GM21619 (cell line): Measurements from ENCODE around the gene PXN.
"Not testable (repeated sequence)": the region's sequence is repeated elsewhere in the genome, so short reads cannot be mapped to it uniquely, and the experiment has no call there.

Experiments used
- ATAC-seq: cut with Tn5 transposase; IDR thresholded peaks from one replicate; pipeline ENCODE4 v1.9.1; 2021; ENCODE audit not compliant: unreplicated experiment

PXN gene

DNA sequence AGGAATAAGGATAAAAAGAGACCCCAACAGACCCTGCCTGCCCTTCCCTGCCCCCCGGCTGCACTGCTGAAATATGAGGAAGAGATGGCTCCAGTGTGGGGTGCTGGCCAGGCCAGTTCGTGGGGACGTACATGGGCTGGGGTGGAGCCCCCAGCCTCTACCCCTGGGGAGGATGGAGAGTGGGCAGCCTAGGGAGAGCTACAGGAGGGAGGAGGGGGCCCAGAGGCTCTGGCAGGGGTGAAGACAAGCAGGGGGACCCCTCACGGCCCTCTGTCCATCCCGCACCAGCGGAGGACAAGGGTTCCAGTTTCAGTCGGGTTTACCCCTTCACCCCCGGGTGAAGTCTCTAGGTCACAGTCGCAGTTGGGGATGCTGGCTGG, 53.6 kb downstream of the PXN start:
- ATAC-seq = no peak

GRCh38 chr12:120211243-120211903, 54.2 kb downstream of the PXN start:
- no peak for ATAC-seq

- no peak for ATAC-seq
Measured at GRCh38 chr12:120209851-120210250, 55.7 kb downstream of the PXN start.

- no peak for ATAC-seq
Measured at GRCh38 chr12:120207227-120207626, 58.3 kb downstream of the PXN start.

DNA sequence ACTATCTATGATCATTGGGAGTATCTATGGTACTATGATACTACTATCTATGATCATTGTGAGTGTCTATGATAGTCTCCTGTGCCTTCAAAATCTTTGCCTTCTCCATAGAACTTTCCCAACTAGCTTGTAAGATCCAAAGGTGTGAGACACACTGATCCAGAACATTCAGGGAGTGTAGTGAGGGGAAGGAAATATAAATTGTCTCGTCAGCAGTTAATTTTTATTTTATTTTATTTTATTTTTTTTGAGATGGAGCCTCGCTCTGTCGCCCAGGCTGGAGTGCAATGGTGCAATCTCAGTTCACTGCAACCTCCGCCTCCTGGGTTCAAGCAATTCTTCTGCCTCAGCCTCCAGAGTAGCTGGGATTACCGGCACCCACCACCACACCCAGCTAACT, 58.7 kb downstream of the PXN start:
- ATAC-seq = not testable (repeated sequence)

DNA sequence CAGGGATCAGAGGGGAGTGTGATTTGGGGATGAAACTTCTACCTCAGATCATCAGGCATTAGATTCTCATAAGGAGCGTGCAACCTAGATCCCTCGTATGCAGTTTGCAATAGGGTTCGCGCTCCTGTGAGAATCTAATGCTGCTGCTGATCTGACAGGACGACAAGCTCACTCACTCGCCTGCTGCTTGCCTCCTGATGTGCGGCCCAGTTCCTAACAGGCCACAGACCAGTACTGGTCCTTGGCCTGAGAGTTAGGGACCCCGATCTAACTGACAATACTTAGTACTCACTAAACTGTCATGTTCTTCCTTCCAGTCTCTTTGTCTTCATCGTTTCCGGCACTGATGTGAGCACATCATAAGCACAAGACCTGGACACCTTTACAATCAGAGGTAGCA, 59.3 kb downstream of the PXN start:
- no peak for ATAC-seq

- ATAC-seq = no peak
Measured at GRCh38 chr12:120204171-120204570, 61.4 kb downstream of the PXN start.

DNA sequence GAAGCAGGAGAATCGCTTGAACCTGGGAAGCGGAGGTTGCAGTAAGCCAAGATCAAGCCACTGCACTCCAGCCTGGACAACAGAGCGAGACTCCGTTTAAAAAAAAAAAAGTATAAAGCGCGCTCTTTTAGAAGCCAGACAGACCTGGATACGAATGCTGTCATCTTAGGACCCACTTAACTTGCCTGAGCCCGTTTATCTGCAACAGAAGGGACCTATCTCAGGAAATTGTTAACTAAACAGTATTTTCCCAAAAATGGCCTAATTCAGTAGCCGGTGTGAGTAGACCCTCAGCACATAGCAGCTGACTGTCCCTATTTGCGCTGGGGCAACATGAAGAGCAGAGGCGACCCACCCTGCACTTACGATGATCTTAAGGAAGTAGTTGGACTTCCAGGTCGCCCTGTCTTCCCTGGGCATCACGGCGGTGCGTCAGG, 65.1 kb downstream of the PXN start:
- ATAC-seq = no peak

- no peak for ATAC-seq
Measured at GRCh38 chr12:120199595-120200306, 65.8 kb downstream of the PXN start.

DNA sequence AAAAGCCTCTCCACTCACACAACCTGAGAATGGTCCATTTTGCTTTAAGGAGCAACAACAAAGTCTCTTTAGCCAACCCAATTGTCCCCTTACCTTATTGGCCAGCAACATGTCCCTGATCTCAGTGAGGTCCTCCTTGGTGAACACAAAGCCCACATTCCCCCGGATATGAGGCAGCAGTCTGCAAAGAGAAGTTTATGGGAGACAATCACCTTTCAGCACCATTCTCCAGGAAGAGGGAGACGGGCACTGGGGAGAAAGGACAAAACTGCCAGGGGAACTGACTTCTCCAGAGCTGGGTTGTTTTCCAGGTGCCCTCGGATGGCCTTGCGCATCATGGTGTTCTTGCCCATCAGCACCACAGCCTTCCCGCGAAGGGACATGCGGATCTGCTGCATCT, 66.5 kb downstream of the PXN start:
- ATAC-seq = no peak

GRCh38 chr12:120197542-120197887, 68.0 kb downstream of the PXN start:
- no peak for ATAC-seq

DNA sequence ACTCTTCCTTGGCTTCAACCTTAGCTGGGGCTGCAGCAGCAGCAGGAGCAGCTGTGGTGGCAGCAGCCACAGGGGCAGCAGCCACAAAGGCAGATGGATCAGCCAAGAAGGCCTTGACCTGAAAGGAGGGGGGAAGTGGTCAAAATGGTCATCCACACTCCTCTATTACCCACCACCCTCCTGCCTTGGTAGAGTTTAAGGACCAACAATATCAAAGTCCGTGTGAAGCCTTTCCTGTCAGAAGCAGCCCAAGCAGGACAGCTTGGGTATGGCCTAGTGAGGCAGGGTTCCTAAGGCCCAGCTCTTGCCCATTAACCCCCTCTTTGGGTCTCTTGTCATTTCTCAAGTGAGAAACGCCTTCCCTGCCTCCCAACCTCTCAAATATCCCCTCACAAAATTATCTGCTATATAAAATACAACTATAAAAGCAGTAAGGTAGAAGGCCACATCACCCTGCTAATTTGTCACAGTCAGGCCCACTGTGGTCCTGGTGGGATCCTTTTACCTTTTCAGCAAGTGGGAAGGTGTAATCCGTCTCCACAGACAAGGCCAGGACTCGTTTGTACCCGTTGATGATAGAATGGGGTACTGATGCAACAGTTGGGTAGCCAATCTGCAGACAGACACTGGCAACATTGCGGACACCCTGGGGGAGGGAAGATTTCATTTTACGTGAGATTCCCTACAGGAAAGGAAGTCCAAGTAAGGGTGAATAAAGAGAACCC, 68.6 kb downstream of the PXN start:
- not testable (repeated sequence) for ATAC-seq

- no peak for ATAC-seq
Measured at GRCh38 chr12:120196363-120196762, 69.2 kb downstream of the PXN start.

GRCh38 chr12:120194534-120195395, 70.8 kb downstream of the PXN start, which contains the start of gene GCN1:
Gene GCN1, minus strand, starts transcription at chr12:120194715. Its CDS starts 18 bp downstream, at chr12:120194697.
- peak; percentile 80 for ATAC-seq

DNA sequence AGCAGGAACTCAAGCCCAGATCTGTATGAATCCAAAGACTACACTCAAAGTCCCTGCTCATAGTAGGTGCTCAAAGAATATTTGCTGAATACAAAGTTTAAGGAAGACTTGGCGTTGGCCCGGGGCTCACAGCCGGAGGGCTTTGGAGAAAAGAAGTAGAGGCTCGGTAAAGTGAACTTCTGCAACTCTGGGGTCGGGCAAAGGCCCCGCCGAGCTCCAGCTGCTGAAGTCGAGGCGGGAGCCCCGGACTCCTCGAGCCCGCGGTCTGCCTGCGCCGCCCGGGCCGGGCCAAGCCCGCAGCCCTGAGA, 71.3 kb downstream of the PXN start:
- ATAC-seq = peak; percentile 26

- not testable (repeated sequence) for ATAC-seq
Measured at GRCh38 chr12:120193286-120193685, 72.2 kb downstream of the PXN start.

DNA sequence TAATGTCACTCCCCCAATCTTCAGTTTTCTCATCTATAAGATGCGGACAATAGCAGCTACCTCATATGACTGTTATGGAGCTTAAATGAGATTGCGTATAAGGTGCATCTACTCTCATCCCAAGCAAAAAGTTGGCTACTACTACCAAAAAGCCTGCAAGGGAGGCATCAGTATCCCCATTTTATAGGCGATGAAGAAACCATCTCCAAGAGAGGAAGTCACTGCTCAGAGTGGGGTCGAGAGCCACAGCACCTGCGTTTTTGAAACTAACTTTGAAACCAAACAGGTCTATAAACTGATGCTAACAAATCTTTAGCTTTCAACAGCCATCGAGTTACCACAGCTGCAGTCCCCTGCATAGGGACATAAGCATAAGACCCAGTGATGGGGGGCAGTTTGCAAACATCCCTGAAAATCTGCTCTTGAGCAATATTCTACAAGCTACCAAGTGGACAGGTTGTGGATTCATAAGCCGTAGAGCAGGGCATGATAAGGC, 74.5 kb downstream of the PXN start:
- ATAC-seq = no peak

GRCh38 chr12:120190386-120190785, 75.1 kb downstream of the PXN start:
- no peak for ATAC-seq

- ATAC-seq = no peak
Measured at GRCh38 chr12:120186654-120187053, 78.9 kb downstream of the PXN start.

DNA sequence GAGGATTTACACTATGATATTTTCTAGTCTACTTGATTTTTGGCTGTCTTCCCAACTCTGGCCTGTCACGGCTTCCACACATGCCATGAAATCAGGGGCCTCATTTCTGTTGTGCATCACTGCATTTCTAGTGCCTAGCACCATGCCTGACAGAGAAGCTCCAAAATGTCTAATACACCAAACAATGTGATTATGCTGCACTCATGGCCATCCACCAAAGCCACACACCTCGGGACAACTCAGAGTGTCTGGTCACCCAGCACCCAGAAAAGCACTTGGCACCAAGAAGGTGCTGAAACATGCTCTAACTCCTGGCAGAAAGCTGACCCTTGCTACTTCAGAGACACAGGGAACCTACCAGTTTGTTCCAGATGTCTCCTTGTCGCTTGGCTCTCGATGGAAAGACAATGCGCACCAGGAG, 82.3 kb downstream of the PXN start:
- no peak for ATAC-seq

- no peak for ATAC-seq
Measured at GRCh38 chr12:120181991-120182631, 83.4 kb downstream of the PXN start.
